Iris pigment epithelial cell (primary cell): ENCODE measurements around the gene RAP1GDS1.

ENCODE experiments used
- DNase-seq: peaks from one replicate; pipeline ENCODE4 v3.0.0-alpha.2; 2011; ENCODE audit warnings: low read depth

Gene RAP1GDS1

DNA sequence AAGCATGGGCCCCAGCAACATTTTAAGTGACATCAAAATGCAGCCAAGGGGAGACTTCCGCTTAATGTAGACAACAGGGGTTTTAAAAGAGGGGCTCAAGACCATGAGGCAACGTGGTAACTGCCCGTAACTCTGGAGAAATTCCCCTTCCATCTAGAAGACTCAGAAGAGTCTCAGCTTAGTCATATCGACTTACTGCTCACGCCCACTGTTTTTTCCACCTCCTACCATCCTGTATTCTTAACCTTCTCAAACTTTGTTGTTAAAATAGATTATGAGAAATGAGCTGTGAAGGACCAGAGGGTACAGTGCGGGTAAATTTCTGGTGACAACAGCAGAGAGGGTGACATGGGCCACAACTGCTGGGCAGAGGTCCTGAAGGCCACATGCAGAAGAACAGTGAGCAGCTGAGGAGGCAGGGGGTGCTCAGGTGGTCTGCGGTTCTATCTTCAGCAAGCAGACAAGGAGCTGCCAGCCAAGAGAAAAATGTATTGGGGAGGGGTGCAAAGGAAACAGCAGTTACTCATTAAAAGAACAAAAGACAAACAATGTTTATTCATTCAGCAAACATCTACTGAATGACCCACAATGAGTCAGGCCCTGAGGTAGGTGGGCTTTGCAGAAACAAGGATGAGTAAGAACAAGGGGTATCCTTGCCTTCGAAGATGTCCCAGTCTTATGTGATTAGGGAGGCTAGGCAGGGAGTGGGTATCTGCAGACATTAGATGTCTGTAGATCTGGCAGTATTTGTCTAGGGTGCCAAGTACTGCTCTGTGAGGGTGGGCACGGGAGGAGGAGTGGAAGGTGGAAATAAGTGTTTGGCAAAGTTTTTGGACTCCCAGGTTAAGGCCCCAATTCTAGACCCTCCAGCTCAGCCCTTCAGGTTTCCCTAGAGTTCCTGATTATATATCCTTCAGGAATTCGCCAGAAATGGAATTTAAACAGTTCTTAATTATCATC, 221.9 kb downstream of the RAP1GDS1 start:
- peak; percentile 63 for DNase-seq

DNA sequence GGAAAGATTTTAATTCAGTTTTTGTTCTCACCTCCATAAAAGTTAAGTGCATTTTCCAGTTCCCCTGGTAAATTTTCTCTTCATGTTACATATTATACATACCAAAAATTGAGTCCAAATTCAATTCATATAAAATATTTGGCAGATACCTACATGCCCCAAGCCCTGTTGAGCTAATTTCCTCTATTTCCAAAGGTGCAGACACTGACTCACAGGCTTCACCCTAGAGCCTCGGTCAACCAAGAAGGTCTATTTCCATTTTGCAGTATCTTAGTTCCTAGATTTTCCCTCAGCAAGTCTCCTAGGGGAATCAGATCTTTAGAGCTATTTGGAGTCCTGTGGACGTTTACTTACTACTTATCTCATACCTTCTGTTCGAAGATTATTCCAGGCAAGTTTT, 222.8 kb downstream of the RAP1GDS1 start:
- peak; percentile 61 for DNase-seq

DNA sequence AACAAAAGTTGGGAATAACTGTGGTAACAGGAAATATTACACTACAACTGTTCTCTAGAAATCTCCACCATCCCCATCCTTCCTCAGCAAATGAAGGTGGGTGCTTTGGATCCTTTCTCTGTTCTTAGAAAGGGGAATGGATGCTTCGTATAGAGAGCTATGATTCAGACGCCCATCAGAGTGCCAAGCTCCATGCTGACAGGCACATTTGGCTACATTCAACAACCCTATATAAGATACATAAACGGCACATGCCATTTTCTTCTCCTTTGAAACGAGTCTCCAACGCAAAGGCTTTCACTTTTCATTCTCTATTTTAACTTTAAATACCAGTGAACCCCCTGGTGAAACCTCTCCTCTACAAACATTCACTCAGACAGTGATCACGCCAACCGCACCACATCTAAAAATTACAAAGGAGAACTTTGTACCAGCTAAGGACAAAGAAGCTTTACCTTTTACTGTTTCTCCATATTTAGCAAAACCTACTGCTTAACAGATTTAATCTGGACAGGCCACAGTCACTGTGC, 224.7 kb downstream of the RAP1GDS1 start:
- no peak for DNase-seq

DNA sequence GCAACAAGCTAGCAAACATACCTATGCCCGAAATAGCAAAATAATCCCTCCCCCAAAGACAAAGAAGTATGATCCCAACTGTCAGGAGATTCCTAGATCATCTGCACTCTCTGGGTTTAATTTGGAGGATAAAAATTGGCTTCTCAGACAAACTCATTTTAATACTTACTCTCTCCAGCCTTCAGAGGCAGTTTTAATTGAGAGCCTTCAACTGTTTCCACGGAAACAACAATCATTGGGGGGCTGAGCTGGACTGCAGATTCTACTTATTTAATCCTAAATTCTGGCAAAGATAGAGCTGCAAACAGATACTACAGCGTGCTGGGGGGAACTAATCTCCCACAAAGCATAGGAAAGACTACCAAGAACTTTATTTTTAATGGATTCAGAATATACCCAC, 229.1 kb downstream of the RAP1GDS1 start:
- no peak for DNase-seq

DNA sequence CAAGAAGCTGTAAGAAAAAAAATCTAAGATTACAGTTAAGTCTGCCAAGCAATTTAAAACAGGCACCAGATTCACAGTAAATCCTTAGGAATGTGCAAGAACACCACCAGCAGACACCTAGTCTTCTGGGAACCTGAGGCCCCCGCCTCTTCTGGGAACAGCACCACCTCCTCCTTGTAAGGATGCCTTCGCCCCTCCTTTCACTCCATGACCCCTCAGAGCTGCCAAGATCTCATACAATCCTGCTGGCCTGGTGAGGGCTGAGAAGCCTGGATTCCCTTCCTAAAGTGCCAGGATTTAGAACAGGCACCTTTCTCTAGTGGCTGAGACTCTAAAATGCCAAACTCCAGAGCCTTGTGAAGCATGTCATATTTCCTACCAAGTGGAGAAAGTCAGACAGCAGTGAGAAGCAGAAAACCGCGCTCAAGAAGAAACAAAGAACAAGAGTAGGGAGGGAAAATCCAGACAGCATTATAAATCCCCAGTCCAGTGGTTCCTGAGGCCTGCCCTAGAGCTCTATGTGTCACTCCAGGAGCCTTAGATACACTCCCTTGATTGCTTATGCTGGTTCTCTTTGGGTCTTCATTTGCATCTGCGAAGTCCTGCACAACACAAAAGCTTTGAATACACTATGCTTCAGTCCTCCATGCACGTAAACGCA, 230.8 kb downstream of the RAP1GDS1 start:
- DNase-seq = peak; percentile 75

DNA sequence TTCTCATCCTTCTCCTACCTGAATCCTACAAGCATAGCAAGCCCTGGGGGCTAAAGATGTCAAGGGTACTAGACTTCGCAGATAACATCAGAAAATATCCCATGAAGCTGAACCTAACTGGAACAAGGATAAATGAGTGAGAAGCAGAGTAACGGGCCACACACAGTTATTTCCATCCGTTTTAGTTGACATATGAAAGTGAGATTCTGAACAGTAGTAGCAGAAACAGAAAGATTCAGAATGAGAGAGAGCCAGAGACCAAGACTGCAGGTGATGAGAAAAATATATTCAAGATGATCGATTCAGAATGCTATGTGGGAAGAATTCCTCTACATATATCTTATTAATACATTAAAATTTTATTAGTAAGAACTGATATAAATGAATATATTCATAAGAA, 232.1 kb downstream of the RAP1GDS1 start:
- DNase-seq = no peak
